LNCAP (cell line): ENCODE results near the gene SERINC2.

Experiments used
- CTCF ChIP-seq: fragments of 450-650 bp; IDR thresholded peaks from 2 replicates; pipeline ENCODE4 v1.5.1; 2017; ENCODE audit warnings: mild to moderate bottlenecking

SERINC2 gene

GRCh38 chr1:31483012-31483946 is 70.3 kb downstream of the SERINC2 start:
- no peak for TF ChIP-seq CTCF
